PC-3 (cell line): ENCODE data around the gene SKAP1.

Experiments used
- CTCF ChIP-seq: fragments of 300-600 bp; sonication (generic); conservative IDR thresholded peaks from 2 replicates; pipeline ENCODE4 v1.5.1; 2017; ENCODE audit warnings: antibody characterized with exemption, low read depth, mild to moderate bottlenecking, low read length
- EZH2 ChIP-seq: fragments of 300-600 bp; sonication (generic); IDR thresholded peaks from one replicate; pipeline ENCODE4 v1.6.1; 2017; ENCODE audit warnings: antibody characterized with exemption, mild to moderate bottlenecking, low read length; ENCODE audit not compliant: unreplicated experiment

GRCh38 chr17:48335858-48336500, 94.0 kb downstream of the SKAP1 start:
- TF ChIP-seq EZH2 (no peak), CTCF (peak; percentile 93)
